Measurements from ENCODE around the gene USP13.
"Not testable (repeated sequence)": the region's sequence is repeated elsewhere in the genome, so short reads cannot be mapped to it uniquely, and the experiment has no call there.

Gene USP13

GRCh38 chr3:179677884-179678283 is 25.0 kb downstream of the USP13 start:
- Histone ChIP-seq H3K79me2 (ENCODE audit: insufficient read depth, low read depth) (peaks cover 55% of the 10 kb centered on the region), H2AFZ (ENCODE audit: low read depth) (no peak overlapping the region), H4K20me1 (ENCODE audit: insufficient read depth) (peaks cover 14% of the 10 kb centered on the region; the same call in 1 of the 2 replicates), H3K27me3 (ENCODE audit: insufficient read depth, low read depth) (no peaks in the 10 kb centered on the region), H3K36me3 (ENCODE audit: insufficient read depth) (no peaks in the 10 kb centered on the region), H3K27ac (no peak overlapping the region), H3K9ac (no peak overlapping the region), H3K4me2 (no peak overlapping the region), H3K4me1 (ENCODE audit: low read depth, poor library complexity, severe bottlenecking) (no peaks in the 10 kb centered on the region), H3K4me3 (IDR thresholded peaks at IDR 0.05; ENCODE audit: insufficient read depth, low read depth, low read length) (no peak overlapping the region)
- no peak for TF ChIP-seq CTCF (conservative IDR thresholded peaks at IDR 0.05; ENCODE audit: low read depth, low read length)

- no peak overlapping the region for H3K4me3 ChIP-seq (IDR thresholded peaks at IDR 0.05; ENCODE audit: insufficient read depth, low read depth, low read length)
- no peaks in the 10 kb centered on the region for H3K27me3 ChIP-seq (ENCODE audit: insufficient read depth, low read depth)
- no peaks in the 10 kb centered on the region for H3K36me3 ChIP-seq (ENCODE audit: insufficient read depth)
- H3K79me2 ChIP-seq (ENCODE audit: insufficient read depth, low read depth): peaks cover 36% of the 10 kb centered on the region
- TF ChIP-seq CTCF (conservative IDR thresholded peaks at IDR 0.05; ENCODE audit: low read depth, low read length): no peak
- H3K9ac ChIP-seq: no peak overlapping the region
- H3K4me2 ChIP-seq: no peak overlapping the region
- H3K27ac ChIP-seq: no peak overlapping the region
- peaks cover 14% of the 10 kb centered on the region; the same call in 1 of the 2 replicates for H4K20me1 ChIP-seq (ENCODE audit: insufficient read depth)
- no peaks in the 10 kb centered on the region for H3K4me1 ChIP-seq (ENCODE audit: low read depth, poor library complexity, severe bottlenecking)
- H2AFZ ChIP-seq (ENCODE audit: low read depth): no peak overlapping the region
These were observed 28.8 kb downstream of the USP13 start for GRCh38 chr3:179681492-179682263.

- Histone ChIP-seq H3K36me3 (ENCODE audit: insufficient read depth) (no peaks in the 10 kb centered on the region), H4K20me1 (ENCODE audit: insufficient read depth) (peaks cover 14% of the 10 kb centered on the region; the same call in 1 of the 2 replicates), H3K4me3 (IDR thresholded peaks at IDR 0.05; ENCODE audit: insufficient read depth, low read depth, low read length) (no peak overlapping the region), H3K79me2 (ENCODE audit: insufficient read depth, low read depth) (peaks cover 31% of the 10 kb centered on the region), H3K4me2 (no peak overlapping the region), H3K4me1 (ENCODE audit: low read depth, poor library complexity, severe bottlenecking) (no peaks in the 10 kb centered on the region), H3K27me3 (ENCODE audit: insufficient read depth, low read depth) (no peaks in the 10 kb centered on the region), H3K27ac (no peak overlapping the region), H2AFZ (ENCODE audit: low read depth) (no peak overlapping the region), H3K9ac (no peak overlapping the region)
- TF ChIP-seq CTCF (conservative IDR thresholded peaks at IDR 0.05; ENCODE audit: low read depth, low read length): no peak
These were observed 29.7 kb downstream of the USP13 start for GRCh38 chr3:179682426-179683080.

GRCh38 chr3:179683286-179683685 is 30.4 kb downstream of the USP13 start:
- H3K4me2 ChIP-seq; H3K27ac ChIP-seq; H3K27me3 ChIP-seq (ENCODE audit: insufficient read depth, low read depth); H4K20me1 ChIP-seq (ENCODE audit: insufficient read depth); H3K4me3 ChIP-seq (IDR thresholded peaks at IDR 0.05; ENCODE audit: insufficient read depth, low read depth, low read length); H2AFZ ChIP-seq (ENCODE audit: low read depth); H3K36me3 ChIP-seq (ENCODE audit: insufficient read depth); H3K4me1 ChIP-seq (ENCODE audit: low read depth, poor library complexity, severe bottlenecking); H3K9ac ChIP-seq: not testable (repeated sequence)
- H3K79me2 ChIP-seq (ENCODE audit: insufficient read depth, low read depth): peaks cover 23% of the 10 kb centered on the region
